Mucosa of rectum (tissue), 2 donors: ENCODE measurements around the gene TPBG.
"Not testable (repeated sequence)": the region's sequence is repeated elsewhere in the genome, so short reads cannot be mapped to it uniquely, and the experiment has no call there.

Experiments used
- H3K27ac ChIP-seq, 2 donors: one replicate each; pipeline ENCODE4 v1.7.0; 2013; ENCODE audit warnings: inconsistent platforms in 2 of 2, low read depth in 2 of 2, low read length in 2 of 2
- H3K27me3 ChIP-seq, 2 donors: one replicate each; pipeline ENCODE4 v1.7.0; 2013; ENCODE audit warnings: low read length in 2 of 2; ENCODE audit not compliant: control insufficient read depth in 2 of 2, insufficient read depth in 2 of 2
- H3K36me3 ChIP-seq, 2 donors: one replicate each; pipeline ENCODE4 v1.7.0; 2013; ENCODE audit warnings: low read length in 2 of 2; ENCODE audit not compliant: control insufficient read depth in 2 of 2, insufficient read depth in 2 of 2
- H3K4me1 ChIP-seq, 2 donors: one replicate each; pipeline ENCODE4 v1.7.0; 2013; ENCODE audit warnings: low read length in 2 of 2, mild to moderate bottlenecking in 1 of 2; ENCODE audit not compliant: control insufficient read depth in 2 of 2, insufficient read depth in 2 of 2
- H3K4me3 ChIP-seq, 2 donors: one replicate each; pipeline ENCODE4 v1.7.0; 2013; ENCODE audit warnings: low read length in 2 of 2
- H3K9ac ChIP-seq, 2 donors: one replicate each; pipeline ENCODE4 v1.7.0; 2013; ENCODE audit warnings: low read length in 2 of 2, low read depth in 1 of 2, mild to moderate bottlenecking in 1 of 2
- H3K9me3 ChIP-seq, 2 donors: one replicate each; pipeline ENCODE4 v1.7.0; 2013; ENCODE audit warnings: low read length in 2 of 2; ENCODE audit not compliant: control insufficient read depth in 2 of 2
- donor health status: healthy.
- donor health status: Normal muscosa, but diverticular disease.

Gene TPBG

GRCh38 chr6:82374516-82374915, 10.9 kb downstream of the TPBG start:
- no peak overlapping the region for H3K27ac ChIP-seq
- no peak overlapping the region for H3K9ac ChIP-seq
- H3K36me3 ChIP-seq: no peaks in the 10 kb centered on the region
- H3K4me3 ChIP-seq: no peak overlapping the region
- no peaks in the 10 kb centered on the region for H3K27me3 ChIP-seq
- H3K4me1 ChIP-seq: no peaks in the 10 kb centered on the region
- H3K9me3 ChIP-seq: no peaks in the 10 kb centered on the region

GRCh38 chr6:82376636-82377035, 13.0 kb downstream of the TPBG start:
- H3K4me3 ChIP-seq: no peak overlapping the region
- no peak overlapping the region for H3K9ac ChIP-seq
- H3K9me3 ChIP-seq: no peaks in the 10 kb centered on the region
- H3K4me1 ChIP-seq: no peaks in the 10 kb centered on the region
- no peak overlapping the region for H3K27ac ChIP-seq
- H3K36me3 ChIP-seq: no peaks in the 10 kb centered on the region
- no peaks in the 10 kb centered on the region for H3K27me3 ChIP-seq

- H3K4me3 ChIP-seq: no peak overlapping the region
- no peaks in the 10 kb centered on the region for H3K9me3 ChIP-seq
- no peak overlapping the region for H3K27ac ChIP-seq
- H3K36me3 ChIP-seq: no peaks in the 10 kb centered on the region
- H3K27me3 ChIP-seq: no peaks in the 10 kb centered on the region
- H3K4me1 ChIP-seq: no peaks in the 10 kb centered on the region
- no peak overlapping the region for H3K9ac ChIP-seq
These were observed 17.1 kb downstream of the TPBG start for GRCh38 chr6:82380566-82381185.

- Histone ChIP-seq H3K9me3 (no peaks in the 10 kb centered on the region), H3K9ac (no peak overlapping the region), H3K27ac (no peak overlapping the region), H3K4me1 (no peaks in the 10 kb centered on the region), H3K36me3 (no peaks in the 10 kb centered on the region), H3K4me3 (no peak overlapping the region), H3K27me3 (no peaks in the 10 kb centered on the region)
These were observed 17.7 kb downstream of the TPBG start for GRCh38 chr6:82381278-82381677.

GRCh38 chr6:82385102-82385501, 21.5 kb downstream of the TPBG start:
- H3K9ac ChIP-seq: no peak overlapping the region
- H3K36me3 ChIP-seq: no peaks in the 10 kb centered on the region
- H3K9me3 ChIP-seq: no peaks in the 10 kb centered on the region
- H3K27me3 ChIP-seq: no peaks in the 10 kb centered on the region
- no peak overlapping the region for H3K27ac ChIP-seq
- no peak overlapping the region for H3K4me3 ChIP-seq
- H3K4me1 ChIP-seq: no peaks in the 10 kb centered on the region

- Histone ChIP-seq H3K27me3 (no peaks in the 10 kb centered on the region), H3K9ac (no peak overlapping the region), H3K4me3 (no peak overlapping the region), H3K27ac (no peak overlapping the region), H3K36me3 (no peaks in the 10 kb centered on the region), H3K4me1 (no peaks in the 10 kb centered on the region), H3K9me3 (no peaks in the 10 kb centered on the region)
These were observed 21.9 kb downstream of the TPBG start for GRCh38 chr6:82385546-82385945.

GRCh38 chr6:82385961-82386360, 22.3 kb downstream of the TPBG start:
- Histone ChIP-seq H3K27ac (no peak overlapping the region), H3K9ac (no peak overlapping the region), H3K36me3 (no peaks in the 10 kb centered on the region), H3K4me1 (no peaks in the 10 kb centered on the region), H3K27me3 (no peaks in the 10 kb centered on the region), H3K4me3 (no peak overlapping the region), H3K9me3 (no peaks in the 10 kb centered on the region)

- H3K4me1 ChIP-seq, H3K36me3 ChIP-seq: not testable (repeated sequence)
These were observed 31.2 kb downstream of the TPBG start for GRCh38 chr6:82394770-82395169.

GRCh38 chr6:82396964-82397751, 33.5 kb downstream of the TPBG start:
- Histone ChIP-seq H3K9me3 (no peaks in the 10 kb centered on the region), H3K9ac (no peak overlapping the region), H3K4me1 (no peaks in the 10 kb centered on the region), H3K27me3 (no peaks in the 10 kb centered on the region), H3K27ac (no peak overlapping the region), H3K4me3 (no peak overlapping the region), H3K36me3 (no peaks in the 10 kb centered on the region)

More at GRCh38 chr6:82394770-82395169, 31.2 kb downstream of the TPBG start:
- H3K4me3 ChIP-seq, H3K9me3 ChIP-seq, H3K27ac ChIP-seq, H3K9ac ChIP-seq, H3K27me3 ChIP-seq: not testable (repeated sequence)

- no peaks in the 10 kb centered on the region for H3K27me3 ChIP-seq
- no peak overlapping the region for H3K27ac ChIP-seq
- no peaks in the 10 kb centered on the region for H3K36me3 ChIP-seq
- H3K9ac ChIP-seq: no peak overlapping the region
- H3K9me3 ChIP-seq: no peaks in the 10 kb centered on the region
- H3K4me1 ChIP-seq: no peaks in the 10 kb centered on the region
- H3K4me3 ChIP-seq: no peak overlapping the region
These were observed 34.5 kb downstream of the TPBG start for GRCh38 chr6:82397962-82398692.
